HepG2 (cell line): ENCODE data around the gene HSP90AA1. TPM values are rescaled to one million over a fixed set of nuclear protein-coding genes. Genes with fewer than 3 reads are reported as not detected.

ENCODE experiments used
- ATAC-seq: fragments of 200-7000 bp; cut with Tn5 transposase; 3 replicates; pipeline ENCODE4 v1.9.1; 2020; ENCODE audit warnings: mild to moderate bottlenecking, moderate library complexity
- BruUV-seq: library from RNA; stranded (reverse); fragments of 400-500 nt; replicated peaks from 2 replicates; lab custom pipeline; 2021; lab: Mats Ljungman, UMichigan
- CTCF ChIA-PET: fragments of 300-600 bp; formaldehyde crosslinking; extraction: SDS; loops from one replicate; lab custom pipeline; 2021; ENCODE audit warnings: low total read pairs, inconsistent platforms, low intra/inter-chr PET ratio; lab: Yijun Ruan, JAX
- POLR2A ChIA-PET: fragments of 350-600 bp; sonication (Branson Sonifier 250); formaldehyde crosslinking; loops from one replicate; lab custom pipeline; 2020; ENCODE audit warnings: antibody characterized with exemption, inconsistent platforms; lab: Yijun Ruan, JAX
- DNase-seq: peaks from one replicate; pipeline ENCODE4 v3.0.0-alpha.2; 2015; ENCODE audit warnings: low spot score
- FAIRE-seq: peaks from 3 replicates; lab custom pipeline; 2011; peaks lifted over from hg19 to GRCh38; lab: Jason Lieb, UNC
- H2AFZ ChIP-seq: one replicate; pipeline ENCODE4 v1.6.1; 2011; ENCODE audit warnings: low read length, inconsistent platforms
- H3K27ac ChIP-seq: fragments of 300-600 bp; 3 replicates; pipeline ENCODE4 v1.8.0; 2011; ENCODE audit warnings: mixed run types, mild to moderate bottlenecking, mixed read lengths, low read length, inconsistent platforms; ENCODE audit not compliant: insufficient read depth; ENCODE audit errors: extremely low read length
- H3K27me3 ChIP-seq, 2 experiments: fragments of 200-600 bp in 1 of 2; 2 replicates in 1 of 2; 3 replicates in 1 of 2; pipeline versions ENCODE4 v1.6.0 to v1.8.0; 2011; ENCODE audit warnings: low read length in 2 of 2, mild to moderate bottlenecking in 2 of 2, moderate library complexity in 2 of 2, inconsistent platforms in 1 of 2; ENCODE audit not compliant: insufficient read depth in 2 of 2, control insufficient read depth in 1 of 2
- H3K36me3 ChIP-seq, 2 experiments: fragments of 200-600 bp in 1 of 2; replicated peaks in 1 of 2; 2 replicates in 1 of 2; 3 replicates in 1 of 2; pipeline versions ENCODE4 v1.5.1 to v1.8.0; 2011; ENCODE audit warnings: low read length in 2 of 2, inconsistent platforms in 1 of 2; ENCODE audit not compliant: insufficient read depth in 2 of 2, control insufficient read depth in 1 of 2
- H3K4me1 ChIP-seq: 2 replicates; pipeline ENCODE4 v1.5.1; 2012; ENCODE audit warnings: low read length, inconsistent platforms; ENCODE audit not compliant: insufficient read depth
- H3K4me2 ChIP-seq: 2 replicates; pipeline ENCODE4 v1.6.0; 2011; ENCODE audit warnings: low read depth, low read length, inconsistent platforms
- H3K4me3 ChIP-seq, 3 experiments: fragments of 200-600 bp in 1 of 3; sonication (generic), shearing (Covaris generic) in 1 of 3; replicated peaks in 1 of 3; 2 replicates each; pipeline ENCODE4 v1.5.1; 2011 to 2016; ENCODE audit warnings: low read length in 3 of 3, inconsistent platforms in 2 of 3, low read depth in 2 of 3, mild to moderate bottlenecking in 2 of 3, control low read depth in 1 of 3, mixed read lengths in 1 of 3; ENCODE audit not compliant: insufficient read depth in 1 of 3
- H3K79me2 ChIP-seq: one replicate; pipeline ENCODE4 v1.6.1; 2011; ENCODE audit warnings: low read length, inconsistent platforms; ENCODE audit not compliant: insufficient read depth
- H3K9ac ChIP-seq: 2 replicates; pipeline ENCODE4 v1.6.0; 2011; ENCODE audit warnings: mild to moderate bottlenecking, low read depth, low read length, inconsistent platforms; ENCODE audit not compliant: insufficient read depth
- H3K9me3 ChIP-seq: 2 replicates; pipeline ENCODE4 v1.5.1; 2012; ENCODE audit warnings: mild to moderate bottlenecking, low read length
- H4K20me1 ChIP-seq: 2 replicates; pipeline ENCODE4 v1.6.0; 2011; ENCODE audit warnings: inconsistent platforms, mild to moderate bottlenecking, low read length, moderate library complexity; ENCODE audit not compliant: insufficient read depth
- MTA3 ChIP-seq: sonication (generic); formaldehyde crosslinking; IDR thresholded peaks from 2 replicates; pipeline ENCODE4 v1.4.0; 2020; ENCODE audit warnings: missing genetic modification reagents
- POLR2A ChIP-seq, 2 experiments: IDR thresholded peaks; 2 replicates each; pipeline ENCODE4 v1.6.1; 2011; ENCODE audit warnings: low read depth in 2 of 2, low read length in 2 of 2, mild to moderate bottlenecking in 1 of 2, moderate library complexity in 1 of 2; ENCODE audit not compliant: insufficient read depth in 1 of 2
- WGBS: methylation state at CpG from one replicate; pipeline ENCODE4 v1.1.6; 2017; ENCODE audit warnings: low lambda C conversion rate; 5-methylcytosine and 5-hydroxymethylcytosine counted together
- in situ Hi-C: cut with HindIII; loops from 2 replicates; pipeline ENCODE4 v1.10.0; 2017; ENCODE audit warnings: low pct_unique_long_range_greater_than_20kb; ENCODE audit not compliant: extremely low pct_ligation_motif_present
- intact Hi-C: fragments of 100-400 bp; cut with micrococcal nuclease; formaldehyde crosslinking; loops from one replicate; pipeline ENCODE4 v1.10.0; 2022; ENCODE audit not compliant: unreplicated experiment
- polyA plus RNA-seq, 8 experiments: library from polyadenylated mRNA; depleted of rRNA in 3 of 8; stranded (reverse) in 7 of 8; unstranded in 1 of 8; fragments of >200 nt; fragmentation: Illumina TruSeq in 4 of 8; extraction: Trizol in 4 of 8; gene quantifications; 2 replicates each; pipeline versions ENCODE4 v1.2.1 to v1.2.3, GENCODE V29; 2011 to 2016; ENCODE audit warnings: low read depth in 4 of 8, missing spikeins in 1 of 8, mixed read lengths in 1 of 8; ENCODE audit not compliant: insufficient read depth in 1 of 8
- total RNA-seq, 5 experiments: library from RNA; depleted of rRNA; stranded (reverse); fragments of >200 nt; fragmentation: Illumina TruSeq; extraction: Trizol; gene quantifications; 2 replicates each; pipeline ENCODE4 v1.2.3, GENCODE V29; 2016; ENCODE audit warnings: low read depth in 1 of 5
- TF ChIP-seq, protein P1 (sequence below): sonication (generic); formaldehyde crosslinking; IDR thresholded peaks from 2 replicates; pipeline ENCODE4 v1.5.0; 2020; ENCODE audit warnings: mild to moderate bottlenecking, missing genetic modification reagents, borderline replicate concordance

Gene HSP90AA1
- total and polyA plus RNA-seq, 2 of the 13 experiments (the other 11 are each of a cell fraction or from before 2014, with no cell fraction given), result 262 to 636 TPM

DNA sequence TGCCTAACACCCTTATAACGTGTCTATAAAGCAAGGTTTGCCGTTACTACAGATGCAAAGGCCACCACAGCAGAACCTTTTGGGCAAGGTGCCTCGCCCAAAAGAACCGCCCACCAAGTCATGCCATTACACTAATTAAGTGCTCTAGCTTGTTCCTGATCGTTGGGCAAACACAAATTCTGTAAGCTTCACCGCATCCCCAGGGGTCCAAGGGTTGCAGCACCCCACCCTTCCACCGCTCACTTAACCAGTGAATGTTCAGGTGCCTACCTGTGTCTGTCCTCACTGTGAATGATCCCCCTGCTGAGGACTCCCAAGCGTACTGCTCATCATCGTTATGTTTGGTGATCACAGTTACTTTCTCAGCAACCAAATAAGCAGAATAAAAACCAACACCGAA lies 1.4 kb downstream of the HSP90AA1 start:
- ATAC-seq (no peak), DNase-seq (no peak), FAIRE-seq (peak; percentile 30)
- Histone ChIP-seq H2AFZ (no peak overlapping the region), H3K36me3 (peaks cover 18 to 45% of the 10 kb centered on the region in 2 experiments), H3K4me3 (peak overlapping the region; percentile 84 to 91 (median 90)), H3K4me2 (peak overlapping the region; percentile 78), H3K79me2 (peaks cover 40% of the 10 kb centered on the region), H3K27me3 (no peaks in the 10 kb centered on the region; a peak in 1 of 5 replicates), H3K27ac (no peak overlapping the region), H4K20me1 (peaks cover 34% of the 10 kb centered on the region), H3K4me1 (peaks cover 55% of the 10 kb centered on the region), H3K9ac (peak overlapping the region; percentile 96), H3K9me3 (no peaks in the 10 kb centered on the region)
- CTCF ChIA-PET, result no interaction called here
- 3% methylated on average over 9 of the region's 10 CpGs for WGBS
- intact Hi-C loops, result no loop called here
- TF ChIP-seq MTA3 (CRISPR knock-in tag) (no peak), POLR2A (IDR thresholded peaks at IDR 0.05; ENCODE audit: insufficient read depth in 1 of 2, low read depth in 2 of 2, low read length in 2 of 2) (peak in 1 of 2 experiments; percentile 24; a peak in 1 of 4 replicates)
- TF ChIP-seq, protein P1, sequence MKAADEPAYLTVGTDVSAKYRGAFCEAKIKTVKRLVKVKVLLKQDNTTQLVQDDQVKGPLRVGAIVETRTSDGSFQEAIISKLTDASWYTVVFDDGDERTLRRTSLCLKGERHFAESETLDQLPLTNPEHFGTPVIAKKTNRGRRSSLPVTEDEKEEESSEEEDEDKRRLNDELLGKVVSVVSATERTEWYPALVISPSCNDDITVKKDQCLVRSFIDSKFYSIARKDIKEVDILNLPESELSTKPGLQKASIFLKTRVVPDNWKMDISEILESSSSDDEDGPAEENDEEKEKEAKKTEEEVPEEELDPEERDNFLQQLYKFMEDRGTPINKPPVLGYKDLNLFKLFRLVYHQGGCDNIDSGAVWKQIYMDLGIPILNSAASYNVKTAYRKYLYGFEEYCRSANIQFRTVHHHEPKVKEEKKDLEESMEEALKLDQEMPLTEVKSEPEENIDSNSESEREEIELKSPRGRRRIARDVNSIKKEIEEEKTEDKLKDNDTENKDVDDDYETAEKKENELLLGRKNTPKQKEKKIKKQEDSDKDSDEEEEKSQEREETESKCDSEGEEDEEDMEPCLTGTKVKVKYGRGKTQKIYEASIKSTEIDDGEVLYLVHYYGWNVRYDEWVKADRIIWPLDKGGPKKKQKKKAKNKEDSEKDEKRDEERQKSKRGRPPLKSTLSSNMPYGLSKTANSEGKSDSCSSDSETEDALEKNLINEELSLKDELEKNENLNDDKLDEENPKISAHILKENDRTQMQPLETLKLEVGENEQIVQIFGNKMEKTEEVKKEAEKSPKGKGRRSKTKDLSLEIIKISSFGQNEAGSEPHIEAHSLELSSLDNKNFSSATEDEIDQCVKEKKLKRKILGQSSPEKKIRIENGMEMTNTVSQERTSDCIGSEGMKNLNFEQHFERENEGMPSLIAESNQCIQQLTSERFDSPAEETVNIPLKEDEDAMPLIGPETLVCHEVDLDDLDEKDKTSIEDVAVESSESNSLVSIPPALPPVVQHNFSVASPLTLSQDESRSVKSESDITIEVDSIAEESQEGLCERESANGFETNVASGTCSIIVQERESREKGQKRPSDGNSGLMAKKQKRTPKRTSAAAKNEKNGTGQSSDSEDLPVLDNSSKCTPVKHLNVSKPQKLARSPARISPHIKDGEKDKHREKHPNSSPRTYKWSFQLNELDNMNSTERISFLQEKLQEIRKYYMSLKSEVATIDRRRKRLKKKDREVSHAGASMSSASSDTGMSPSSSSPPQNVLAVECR (CRISPR knock-in tag), result peak; percentile 33; the same call in 1 of the 2 replicates
- POLR2A ChIA-PET, result interaction anchor here (1.2 to 1.4 kb wide), 2 partner anchors 11 to 33 kb away, joined by 3 to 6 read pairs; no protein-coding TSS in a partner anchor
- BruUV-seq, result no TSS peak
- in situ Hi-C loops, result loop anchor here (25.0 kb wide), 1 partner anchor 373 kb away; no protein-coding TSS in a partner anchor
